Mesothelial cell of epicardium (in vitro differentiated cells): ENCODE data around the gene TINAG. TPM values are rescaled to one million over a fixed set of nuclear protein-coding genes. Genes with fewer than 3 reads are reported as not detected.
"Not testable (repeated sequence)": the region's sequence is repeated elsewhere in the genome, so short reads cannot be mapped to it uniquely, and the experiment has no call there.

Experiments
- DNase-seq, 2 experiments: peaks; one replicate each; pipeline ENCODE4 v3.0.0; 2021; ENCODE audit warnings: low spot score in 2 of 2; ENCODE audit not compliant: unreplicated experiment in 2 of 2
- H3K27ac Mint-ChIP-seq: 2 replicates; pipeline ENCODE4 v1.8.0; 2021; ENCODE audit warnings: mixed read lengths
- H3K27me3 Mint-ChIP-seq: 2 replicates; pipeline ENCODE4 v1.8.0; 2021; ENCODE audit warnings: low read depth, mixed read lengths
- H3K36me3 Mint-ChIP-seq: 2 replicates; pipeline ENCODE4 v1.8.0; 2021; ENCODE audit warnings: mixed read lengths
- H3K4me1 Mint-ChIP-seq: 2 replicates; pipeline ENCODE4 v1.8.0; 2021; ENCODE audit warnings: mixed read lengths
- H3K4me3 Mint-ChIP-seq: 2 replicates; pipeline ENCODE4 v1.8.0; 2021; ENCODE audit warnings: mild to moderate bottlenecking, moderate library complexity, mixed read lengths
- H3K9me3 Mint-ChIP-seq: 2 replicates; pipeline ENCODE4 v1.8.0; 2021; ENCODE audit warnings: mixed read lengths
- total RNA-seq: library from RNA; stranded (reverse); gene quantifications from 3 replicates; pipeline ENCODE4 v1.2.1, GENCODE V29; 2021
- TF ChIP-seq, protein P1 (sequence below): fragments of 200-600 bp; sonication (generic); IDR thresholded peaks from one replicate; pipeline ENCODE4 v1.5.0; 2021; ENCODE audit warnings: antibody characterized with exemption; ENCODE audit not compliant: unreplicated experiment

TINAG gene
- total RNA-seq, 1 donor from 2014 or later: not detected

DNA sequence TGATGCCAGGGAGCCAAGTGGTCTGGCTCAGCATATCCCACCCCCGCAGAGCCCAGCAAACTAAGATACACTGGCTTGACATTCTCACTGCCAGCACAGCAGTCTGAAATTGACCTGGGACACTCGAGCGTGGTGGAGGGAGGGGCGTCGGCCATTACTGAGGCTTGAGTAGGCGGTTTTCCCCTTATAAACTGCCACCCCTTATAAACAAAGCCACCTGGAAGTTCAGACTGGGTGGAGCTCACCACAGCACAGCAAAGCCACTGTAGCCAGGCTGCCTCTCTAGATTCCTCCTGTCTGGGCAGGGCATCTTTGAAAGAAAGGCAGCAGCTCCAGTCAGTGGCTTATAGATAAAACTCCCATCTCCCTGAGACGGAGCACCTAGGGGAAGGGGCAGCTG lies 19.4 kb downstream of the TINAG start:
- Mint-ChIP-seq H3K9me3 (peaks cover 36% of the 10 kb centered on the region), H3K27me3 (no peaks in the 10 kb centered on the region), H3K27ac (no peak overlapping the region), H3K4me3 (no peak overlapping the region), H3K36me3 (no peaks in the 10 kb centered on the region), H3K4me1 (no peaks in the 10 kb centered on the region)
- TF ChIP-seq, protein P1, sequence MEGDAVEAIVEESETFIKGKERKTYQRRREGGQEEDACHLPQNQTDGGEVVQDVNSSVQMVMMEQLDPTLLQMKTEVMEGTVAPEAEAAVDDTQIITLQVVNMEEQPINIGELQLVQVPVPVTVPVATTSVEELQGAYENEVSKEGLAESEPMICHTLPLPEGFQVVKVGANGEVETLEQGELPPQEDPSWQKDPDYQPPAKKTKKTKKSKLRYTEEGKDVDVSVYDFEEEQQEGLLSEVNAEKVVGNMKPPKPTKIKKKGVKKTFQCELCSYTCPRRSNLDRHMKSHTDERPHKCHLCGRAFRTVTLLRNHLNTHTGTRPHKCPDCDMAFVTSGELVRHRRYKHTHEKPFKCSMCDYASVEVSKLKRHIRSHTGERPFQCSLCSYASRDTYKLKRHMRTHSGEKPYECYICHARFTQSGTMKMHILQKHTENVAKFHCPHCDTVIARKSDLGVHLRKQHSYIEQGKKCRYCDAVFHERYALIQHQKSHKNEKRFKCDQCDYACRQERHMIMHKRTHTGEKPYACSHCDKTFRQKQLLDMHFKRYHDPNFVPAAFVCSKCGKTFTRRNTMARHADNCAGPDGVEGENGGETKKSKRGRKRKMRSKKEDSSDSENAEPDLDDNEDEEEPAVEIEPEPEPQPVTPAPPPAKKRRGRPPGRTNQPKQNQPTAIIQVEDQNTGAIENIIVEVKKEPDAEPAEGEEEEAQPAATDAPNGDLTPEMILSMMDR: no peak
- DNase-seq: no peak

- not testable (repeated sequence) for H3K4me3 Mint-ChIP-seq, H3K36me3 Mint-ChIP-seq, H3K27me3 Mint-ChIP-seq, H3K27ac Mint-ChIP-seq, H3K4me1 Mint-ChIP-seq, DNase-seq
- peaks cover 38% of the 10 kb centered on the region for H3K9me3 Mint-ChIP-seq
Observed at GRCh38 chr6:54331571-54331970, 23.3 kb downstream of the TINAG start.

- Mint-ChIP-seq H3K27ac (no peak overlapping the region), H3K4me1 (no peaks in the 10 kb centered on the region)
- DNase-seq: no peak
Observed at GRCh38 chr6:54335871-54336270, 27.6 kb downstream of the TINAG start.

GRCh38 chr6:54353975-54354374 lies 45.7 kb downstream of the TINAG start:
- Mint-ChIP-seq H3K36me3 (no peaks in the 10 kb centered on the region), H3K4me3 (no peak overlapping the region), H3K4me1 (no peaks in the 10 kb centered on the region), H3K9me3 (no peaks in the 10 kb centered on the region), H3K27me3 (no peaks in the 10 kb centered on the region), H3K27ac (no peak overlapping the region)
- TF ChIP-seq, protein P1: no peak
- DNase-seq: no peak

More at GRCh38 chr6:54335871-54336270, 27.6 kb downstream of the TINAG start:
- TF ChIP-seq, protein P1: no peak
- no peak overlapping the region for H3K4me3 Mint-ChIP-seq
- H3K36me3 Mint-ChIP-seq: no peaks in the 10 kb centered on the region
- H3K9me3 Mint-ChIP-seq: peaks cover 15% of the 10 kb centered on the region
- no peaks in the 10 kb centered on the region for H3K27me3 Mint-ChIP-seq

- DNase-seq: no peak
- TF ChIP-seq, protein P1: no peak
- Mint-ChIP-seq H3K27ac (no peak overlapping the region), H3K36me3 (no peaks in the 10 kb centered on the region), H3K4me1 (no peaks in the 10 kb centered on the region), H3K4me3 (no peak overlapping the region), H3K9me3 (no peaks in the 10 kb centered on the region), H3K27me3 (no peaks in the 10 kb centered on the region)
Observed at GRCh38 chr6:54354608-54355007, 46.4 kb downstream of the TINAG start.

DNA sequence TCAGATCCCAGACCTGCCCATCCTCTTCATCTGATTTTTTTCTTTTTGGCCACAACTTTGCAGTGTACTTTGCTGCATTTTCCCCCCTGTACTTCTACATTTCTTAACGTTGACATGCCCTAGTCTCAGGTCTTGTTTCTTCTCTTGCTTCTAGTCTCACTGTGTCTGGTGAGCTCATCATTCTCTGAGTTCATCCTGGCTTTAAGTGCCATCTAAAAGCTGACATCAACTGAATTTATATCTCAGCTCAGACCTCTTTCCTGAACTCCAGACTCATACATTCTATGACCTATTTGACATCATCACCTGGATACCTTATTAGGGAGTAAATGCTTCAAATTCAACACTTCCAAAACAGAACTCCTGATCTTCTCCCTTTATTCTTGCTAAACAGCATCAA lies 48.9 kb downstream of the TINAG start:
- no peaks in the 10 kb centered on the region for H3K27me3 Mint-ChIP-seq
- no peaks in the 10 kb centered on the region for H3K4me1 Mint-ChIP-seq
- H3K27ac Mint-ChIP-seq: no peak overlapping the region
- H3K4me3 Mint-ChIP-seq: no peak overlapping the region
- no peaks in the 10 kb centered on the region for H3K36me3 Mint-ChIP-seq
- DNase-seq: no peak
- TF ChIP-seq, protein P1: no peak
- H3K9me3 Mint-ChIP-seq: no peaks in the 10 kb centered on the region
